Fibroblast of villous mesenchyme (primary cell): Measurements from ENCODE around the gene IER5L. TPM values are rescaled to one million over a fixed set of nuclear protein-coding genes. Genes with fewer than 3 reads are reported as not detected.
"Not testable (repeated sequence)": the region's sequence is repeated elsewhere in the genome, so short reads cannot be mapped to it uniquely, and the experiment has no call there.

Experiments
- DNase-seq: peaks from one replicate; pipeline ENCODE4 v3.0.0-alpha.2; 2010; ENCODE audit warnings: low read depth
- H3K4me3 ChIP-seq: 2 replicates; pipeline ENCODE4 v1.5.1; 2011; ENCODE audit warnings: low read depth, mild to moderate bottlenecking, low read length
- CTCF ChIP-seq: IDR thresholded peaks from 2 replicates; pipeline ENCODE4 v1.5.1; 2012; ENCODE audit warnings: low read depth, mild to moderate bottlenecking, low read length; ENCODE audit not compliant: insufficient read depth
- total RNA-seq: library from RNA; depleted of rRNA; stranded (reverse); fragments of >200 nt; gene quantifications from 2 replicates; pipeline ENCODE4 v1.2.3, GENCODE V29; 2012

The IER5L gene
- total RNA-seq, 1 donor = 60.5 TPM

DNA sequence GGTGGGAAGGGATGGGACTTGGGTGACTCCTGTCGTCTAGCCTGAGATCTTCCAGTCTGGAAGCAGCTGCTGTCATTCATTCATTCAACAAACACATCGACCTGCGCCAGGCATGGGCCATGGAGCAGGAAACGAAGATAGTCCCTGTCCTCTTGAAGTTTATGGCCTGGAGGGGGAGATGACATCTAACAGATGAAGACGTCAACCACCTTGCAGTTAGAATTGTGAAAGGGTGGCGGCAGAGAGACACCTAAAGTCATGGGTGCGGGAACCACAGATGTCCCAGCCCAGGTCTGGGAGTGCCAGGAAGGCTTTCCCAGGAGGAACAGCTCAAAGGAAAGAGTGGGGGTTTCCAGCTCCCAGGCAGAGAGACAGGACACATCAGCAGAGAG lies 21.0 kb upstream of the IER5L start:
- peak; percentile 36 for DNase-seq
- no peak overlapping the region for H3K4me3 ChIP-seq
- TF ChIP-seq CTCF = no peak

GRCh38 chr9:129198319-129199043 lies 20.4 kb upstream of the IER5L start:
- DNase-seq = peak; percentile 94
- TF ChIP-seq CTCF = peak; percentile 9
- H3K4me3 ChIP-seq = peak overlapping the region; percentile 15

DNA sequence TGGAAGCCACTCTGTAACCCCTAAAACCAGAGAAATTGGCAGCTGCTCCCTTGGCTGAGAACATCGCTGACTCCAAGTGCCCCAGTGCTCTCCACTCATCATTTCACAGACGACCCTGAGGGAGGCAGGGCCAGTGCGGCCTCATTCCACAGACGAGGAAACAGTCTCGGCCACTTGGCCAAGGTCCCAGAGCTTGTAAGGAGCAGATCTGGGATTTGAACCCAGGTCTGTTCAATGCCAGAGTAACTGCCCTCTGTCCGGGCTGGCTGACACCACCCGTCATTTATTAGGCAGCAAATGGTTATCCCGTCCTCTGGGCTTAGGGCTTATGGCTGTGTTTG lies 19.9 kb upstream of the IER5L start:
- TF ChIP-seq CTCF = no peak
- H3K4me3 ChIP-seq = peak overlapping the region; percentile 15
- no peak for DNase-seq

DNA sequence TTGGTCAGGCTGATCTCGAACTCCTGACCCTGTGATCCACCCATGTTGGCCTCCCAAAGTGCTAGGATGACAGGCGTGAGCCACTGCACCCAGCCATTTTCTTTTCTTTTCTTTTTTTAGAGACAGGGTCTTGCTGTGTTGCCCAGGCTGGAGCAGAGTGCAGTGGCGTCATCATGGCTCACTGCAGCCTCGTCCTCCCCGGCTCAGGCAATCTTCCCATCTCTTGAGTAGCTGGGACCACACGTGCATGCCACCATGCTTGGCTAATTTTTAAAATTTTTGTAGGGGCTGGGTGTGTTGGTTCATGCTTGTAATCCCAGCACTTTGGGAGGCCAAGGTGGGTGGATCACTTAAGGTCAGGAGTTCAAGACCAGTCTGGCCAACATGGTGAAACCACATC lies 19.0 kb upstream of the IER5L start:
- not testable (repeated sequence) for H3K4me3 ChIP-seq, DNase-seq

DNA sequence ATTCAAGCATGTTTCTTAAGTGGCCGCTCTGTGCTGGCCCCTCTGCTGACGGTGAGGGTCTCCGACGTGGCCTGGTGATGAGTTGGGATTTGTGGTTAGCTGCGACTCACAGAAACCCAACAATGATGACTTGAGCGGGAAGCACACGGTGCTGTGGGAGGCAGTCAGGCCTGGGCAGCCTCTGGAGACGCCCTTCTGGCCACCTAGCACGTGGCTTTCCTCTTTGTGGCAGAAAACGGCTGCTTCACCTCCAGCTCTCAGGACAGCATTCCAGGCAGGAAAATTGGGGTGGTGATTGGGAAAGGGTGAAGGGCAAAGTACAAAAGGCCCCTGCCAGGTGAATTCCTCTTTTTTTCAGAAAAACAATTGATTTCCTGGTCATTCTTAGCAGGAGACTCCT lies 17.5 kb upstream of the IER5L start:
- TF ChIP-seq CTCF = no peak
- no peak overlapping the region for H3K4me3 ChIP-seq
- DNase-seq = no peak

DNA sequence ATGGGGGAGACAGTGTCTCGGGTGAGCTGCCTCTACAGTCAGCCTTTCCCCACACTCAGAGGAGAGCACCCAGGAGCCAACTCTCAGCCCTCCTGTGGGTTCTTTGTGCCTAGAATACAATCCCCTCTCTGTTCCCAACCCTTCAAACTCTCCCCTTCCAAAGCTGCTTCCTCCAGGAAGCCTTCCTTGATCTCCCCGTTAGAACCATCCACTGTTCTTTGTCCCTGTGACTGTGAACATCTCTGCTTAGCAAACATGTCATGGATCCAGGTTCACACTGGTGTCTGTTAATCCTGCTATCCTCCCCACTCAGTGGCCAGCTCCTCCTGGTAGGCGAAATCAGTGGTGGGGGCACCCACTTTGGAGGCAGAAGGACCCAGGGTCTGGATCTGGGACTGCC lies 16.2 kb upstream of the IER5L start:
- H3K4me3 ChIP-seq = no peak overlapping the region
- no peak for TF ChIP-seq CTCF
- DNase-seq = no peak

DNA sequence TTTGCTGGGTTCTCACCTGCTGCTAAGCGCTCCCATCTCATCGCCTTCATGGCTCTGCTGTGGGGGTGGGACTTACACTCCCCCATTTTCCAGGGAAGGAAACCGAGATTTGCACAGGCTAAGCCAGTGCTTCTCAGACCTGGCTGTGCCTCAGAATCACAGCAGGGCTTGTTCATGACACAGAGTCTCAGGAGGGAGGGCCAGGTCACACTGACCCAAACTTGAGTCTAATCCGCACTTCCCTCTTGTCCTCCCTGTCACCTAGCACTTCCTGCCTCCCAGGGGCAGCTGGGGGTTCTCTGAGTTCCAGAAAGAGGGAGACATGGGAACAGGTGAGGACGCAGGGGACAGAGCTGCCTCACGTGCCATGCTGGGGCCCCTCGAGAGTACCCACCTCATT lies 15.6 kb upstream of the IER5L start:
- no peak for TF ChIP-seq CTCF
- DNase-seq = no peak
- no peak overlapping the region for H3K4me3 ChIP-seq
